ENCODE results near the gene CRYAB. TPM values are rescaled to one million over a fixed set of nuclear protein-coding genes. Genes with fewer than 3 reads are reported as not detected.

CRYAB gene
- total and polyA plus RNA-seq, 4 donors = 0.33 to 8.6 (median 3.6) TPM

GRCh38 chr11:111921541-111922230 is 10.1 kb upstream of the CRYAB start:
- 87% methylated on average over 7 of the region's 7 CpGs for WGBS
- Histone ChIP-seq H3K4me3 (ENCODE audit: low read depth in 1 of 3, low read length in 3 of 3) (no peak overlapping the region), H3K36me3 (ENCODE audit: control insufficient read depth in 4 of 4, insufficient read depth in 3 of 4, low read depth in 1 of 4, low read length in 3 of 4) (no peaks in the 10 kb centered on the region), H3K4me1 (ENCODE audit: control insufficient read depth in 4 of 4, insufficient read depth in 4 of 4, low read length in 3 of 4) (peaks cover 0 to 56% (median 40%) of the 10 kb centered on the region in 4 donors), H3K27ac (ENCODE audit: low read depth in 1 of 2, low read length in 2 of 2) (no peak overlapping the region), H3K27me3 (ENCODE audit: control insufficient read depth in 4 of 4, insufficient read depth in 4 of 4, low read length in 3 of 4) (no peaks in the 10 kb centered on the region), H3K9me3 (ENCODE audit: control insufficient read depth in 4 of 4, low read length in 3 of 4) (no peaks in the 10 kb centered on the region), H3K9ac (ENCODE audit: low read depth in 1 of 2, low read length in 2 of 2) (no peak overlapping the region)
- no peak for TF ChIP-seq RAD21 (IDR thresholded peaks at IDR 0.05)
- no peak for DNase-seq (ENCODE audit: low spot score)

- no peak for DNase-seq (ENCODE audit: low spot score)
- 74% methylated on average over 2 of the region's 2 CpGs for WGBS
- no peaks in the 10 kb centered on the region for H3K27me3 ChIP-seq (ENCODE audit: control insufficient read depth in 4 of 4, insufficient read depth in 4 of 4, low read length in 3 of 4)
- H3K9me3 ChIP-seq (ENCODE audit: control insufficient read depth in 4 of 4, low read length in 3 of 4) = no peaks in the 10 kb centered on the region
- no peaks in the 10 kb centered on the region for H3K36me3 ChIP-seq (ENCODE audit: control insufficient read depth in 4 of 4, insufficient read depth in 3 of 4, low read depth in 1 of 4, low read length in 3 of 4)
- peaks cover 0 to 48% (median 34%) of the 10 kb centered on the region in 4 donors for H3K4me1 ChIP-seq (ENCODE audit: control insufficient read depth in 4 of 4, insufficient read depth in 4 of 4, low read length in 3 of 4)
- H3K27ac ChIP-seq (ENCODE audit: low read depth in 1 of 2, low read length in 2 of 2) = no peak overlapping the region
- H3K9ac ChIP-seq (ENCODE audit: low read depth in 1 of 2, low read length in 2 of 2) = no peak overlapping the region
- TF ChIP-seq EGR1 (IDR thresholded peaks at IDR 0.05; ENCODE audit: low read depth in 2 of 2) = no peak
- no peak overlapping the region for H3K4me3 ChIP-seq (ENCODE audit: low read depth in 1 of 3, low read length in 3 of 3)
These were observed 9.3 kb upstream of the CRYAB start for GRCh38 chr11:111920908-111921307.

- H3K27me3 ChIP-seq (ENCODE audit: control insufficient read depth in 4 of 4, insufficient read depth in 4 of 4, low read length in 3 of 4) = no peaks in the 10 kb centered on the region
- TF ChIP-seq REST (IDR thresholded peaks at IDR 0.05) (peak; percentile 89), EGR1 (IDR thresholded peaks at IDR 0.05; ENCODE audit: low read depth in 2 of 2) (peak in 1 of 2 donors; percentile 52), RAD21 (IDR thresholded peaks at IDR 0.05) (peak; percentile 39 to 54), RXRA (IDR thresholded peaks at IDR 0.05) (peak; percentile 52 to 72), ZBTB33 (IDR thresholded peaks at IDR 0.05) (peak; percentile 57), GABPA (IDR thresholded peaks at IDR 0.05 in 1 of 2, conservative IDR thresholded peaks at IDR 0.05 in 1 of 2) (peak in 1 of 2 donors; percentile 71), FOXA2 (IDR thresholded peaks at IDR 0.05) (no peak), SP1 (IDR thresholded peaks at IDR 0.05) (peak; percentile 86), ATF3 (IDR thresholded peaks at IDR 0.05) (peak; percentile 14), JUND (IDR thresholded peaks at IDR 0.05) (peak; percentile 41 to 63), MAX (IDR thresholded peaks at IDR 0.05) (peak; percentile 76), HNF4G (IDR thresholded peaks at IDR 0.05) (peak; percentile 73), TAF1 (conservative IDR thresholded peaks at IDR 0.05) (peak; percentile 62), FOXA1 (IDR thresholded peaks at IDR 0.05) (no peak), NR2F2 (IDR thresholded peaks at IDR 0.05) (no peak), HNF4A (conservative IDR thresholded peaks at IDR 0.05) (peak; percentile 93), CTCF (IDR thresholded peaks at IDR 0.05; ENCODE audit: low read depth, low read length, missing input control) (peak; percentile 5), YY1 (IDR thresholded peaks at IDR 0.05) (peak; percentile 63)
- no peaks in the 10 kb centered on the region for H3K36me3 ChIP-seq (ENCODE audit: control insufficient read depth in 4 of 4, insufficient read depth in 3 of 4, low read depth in 1 of 4, low read length in 3 of 4)
- no peaks in the 10 kb centered on the region for H3K9me3 ChIP-seq (ENCODE audit: control insufficient read depth in 4 of 4, low read length in 3 of 4)
- peak; percentile 58 for DNase-seq (ENCODE audit: low spot score)
- WGBS = 27% methylated on average over 19 of the region's 19 CpGs
- H3K9ac ChIP-seq (ENCODE audit: low read depth in 1 of 2, low read length in 2 of 2) = peak within 1 kb of the TSS; percentile 22 to 76
- H3K27ac ChIP-seq (ENCODE audit: low read depth in 1 of 2, low read length in 2 of 2) = peak within 1 kb of the TSS; percentile 87 to 88
- H3K4me3 ChIP-seq (ENCODE audit: low read depth in 1 of 3, low read length in 3 of 3) = peak within 1 kb of the TSS; percentile 49 to 68 (median 50)
- H3K4me1 ChIP-seq (ENCODE audit: control insufficient read depth in 4 of 4, insufficient read depth in 4 of 4, low read length in 3 of 4) = peaks cover 0 to 31% (median 18%) of the 10 kb centered on the region in 4 donors
These were observed 7.1 kb upstream of the CRYAB start, which contains the start of gene C11orf52 for GRCh38 chr11:111918390-111919256. C11orf52 (plus strand) TSS chr11:111918913; CDS start chr11:111918973, 60 bp downstream.
